ENCODE results near the gene MOCOS.

DNA sequence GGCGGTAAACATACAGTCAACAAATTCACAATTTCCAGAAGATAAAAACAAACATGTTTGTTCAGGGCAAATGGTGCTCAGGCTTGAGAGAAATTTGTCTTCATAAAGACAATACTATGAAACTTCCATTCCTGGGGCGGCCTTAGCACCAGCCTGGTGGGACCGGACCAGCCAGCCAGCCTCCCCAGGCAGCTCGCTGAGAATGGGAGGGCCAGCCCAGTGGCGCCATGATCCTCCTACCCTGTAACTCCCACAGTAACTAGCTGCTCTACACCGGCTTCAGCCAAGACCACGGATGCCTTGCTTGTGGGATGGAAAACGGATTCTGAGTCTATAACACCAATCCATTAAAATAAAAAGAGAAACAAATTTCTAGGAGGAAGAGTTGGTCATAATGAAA lies 86.0 kb downstream of the MOCOS start:
- TF ChIP-seq EZH2phosphoT487 (IDR thresholded peaks at IDR 0.05; ENCODE audit: borderline replicate concordance, low read depth, low read length) (no peak), CTCF (conservative IDR thresholded peaks at IDR 0.05; ENCODE audit: low read length) (no peak)
